HL-60 (cell line): Measurements from ENCODE around the gene AMZ1.
"Not testable (repeated sequence)": the region's sequence is repeated elsewhere in the genome, so short reads cannot be mapped to it uniquely, and the experiment has no call there.

Source experiments
- DNase-seq, 2 experiments: peaks; one replicate each; pipeline ENCODE4 v3.0.0-alpha.2; 2010 to 2020; ENCODE audit warnings: low read depth in 1 of 2, low spot score in 1 of 2
- H3K27ac ChIP-seq: fragments of 250-450 bp; sonication (Bioruptor Pico); replicated peaks from 2 replicates; pipeline ENCODE4 v1.5.1; 2020; ENCODE audit warnings: mild to moderate bottlenecking, moderate library complexity
- H3K27me3 ChIP-seq: fragments of 250-450 bp; sonication (Bioruptor Pico); 2 replicates; pipeline ENCODE4 v1.5.1; 2021; ENCODE audit warnings: mild to moderate bottlenecking, moderate library complexity; ENCODE audit not compliant: insufficient read depth, poor library complexity, severe bottlenecking
- H3K4me3 ChIP-seq: replicated peaks from 2 replicates; pipeline ENCODE4 v1.5.1; 2011; ENCODE audit warnings: mild to moderate bottlenecking, control low read depth, low read length; ENCODE audit not compliant: insufficient read depth
- GABPA ChIP-seq: IDR thresholded peaks from 2 replicates; pipeline ENCODE4 v1.6.1; 2012; ENCODE audit warnings: low read depth
- POLR2AphosphoS5 ChIP-seq: IDR thresholded peaks from 2 replicates; pipeline ENCODE4 v1.6.1; 2012; ENCODE audit warnings: low read depth
- SPI1 ChIP-seq: IDR thresholded peaks from 2 replicates; pipeline ENCODE4 v1.6.1; 2012; ENCODE audit warnings: low read depth, mild to moderate bottlenecking, borderline replicate concordance
- TF ChIP-seq, protein P1 (sequence below): IDR thresholded peaks from one replicate; pipeline ENCODE4 v1.5.1; 2011; ENCODE audit warnings: low read length, control low read depth, inconsistent platforms; ENCODE audit not compliant: insufficient read depth
- TF ChIP-seq, protein P2 (sequence below): IDR thresholded peaks from 2 replicates; pipeline ENCODE4 v1.6.1; 2012; ENCODE audit warnings: low read depth; ENCODE audit not compliant: insufficient replicate concordance

Gene AMZ1

DNA sequence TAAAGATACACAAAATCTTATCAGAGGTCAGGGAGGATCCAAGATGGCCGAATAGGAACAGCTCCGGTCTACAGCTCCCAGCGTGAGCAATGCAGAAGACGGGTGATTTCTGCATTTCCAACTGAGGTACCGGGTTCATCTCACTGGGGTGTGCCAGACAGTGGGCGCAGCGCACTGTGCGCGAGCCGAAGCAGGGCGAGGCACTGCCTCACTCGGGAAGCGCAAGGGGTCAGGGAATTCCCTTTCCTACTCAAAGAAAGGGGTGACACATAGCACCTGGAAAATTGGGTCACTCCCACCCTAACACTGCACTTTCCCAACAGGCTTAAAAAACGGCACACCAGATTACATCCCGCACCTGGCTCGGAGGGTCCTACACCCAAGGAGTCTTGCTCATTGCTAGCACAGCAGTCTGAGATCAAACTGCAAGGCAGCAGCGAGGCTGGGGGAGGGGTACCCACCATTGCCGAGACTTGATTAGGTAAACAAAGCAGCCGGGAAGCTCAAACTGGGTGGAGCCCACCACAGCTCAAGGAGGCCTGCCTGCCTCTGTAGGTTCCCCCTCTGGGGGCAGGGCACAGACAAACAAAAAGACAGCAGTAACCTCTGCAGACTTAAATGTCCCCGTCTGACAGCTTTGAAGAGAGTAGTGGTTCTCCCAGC, 55.7 kb downstream of the AMZ1 start:
- H3K4me3 ChIP-seq, DNase-seq, H3K27ac ChIP-seq, H3K27me3 ChIP-seq: not testable (repeated sequence)

DNA sequence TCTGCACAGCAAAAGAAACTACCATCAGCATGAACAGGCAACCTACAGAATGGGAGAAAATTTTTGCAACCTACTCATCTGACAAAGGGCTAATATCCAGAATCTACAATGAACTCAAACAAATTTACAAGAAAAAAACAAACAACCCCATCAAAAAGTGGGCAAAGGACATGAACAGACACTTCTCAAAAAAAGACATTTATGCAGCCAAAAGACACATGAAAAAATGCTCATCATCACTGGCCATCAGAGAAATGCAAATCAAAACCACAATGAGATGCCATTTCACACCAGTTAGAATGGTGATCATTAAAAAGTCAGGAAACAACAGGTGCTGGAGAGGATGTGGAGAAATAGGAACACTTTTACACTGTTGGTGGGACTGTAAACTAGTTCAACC, 60.7 kb downstream of the AMZ1 start:
- H3K27ac ChIP-seq, DNase-seq, H3K4me3 ChIP-seq, H3K27me3 ChIP-seq: not testable (repeated sequence)

DNA sequence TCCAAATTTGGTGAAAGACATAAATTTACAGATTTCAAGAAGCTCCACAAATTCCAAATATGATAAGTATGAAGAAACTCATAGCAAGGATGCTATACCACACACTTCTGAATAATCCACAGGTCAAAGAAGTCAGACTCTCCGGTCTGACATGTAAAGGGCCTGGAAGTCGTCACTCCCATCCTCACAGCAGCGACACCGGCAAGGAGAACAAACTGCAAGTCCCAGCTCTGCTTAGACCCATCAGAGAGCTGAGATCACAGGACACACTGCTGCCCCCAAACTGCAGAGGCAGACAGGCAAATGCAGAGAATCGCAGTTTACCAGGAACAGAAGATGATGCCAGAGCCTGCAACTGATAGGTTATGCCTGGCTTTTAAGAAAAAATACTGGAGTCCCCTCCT, 62.0 kb downstream of the AMZ1 start:
- H3K27me3 ChIP-seq, result no peaks in the 10 kb centered on the region
- H3K27ac ChIP-seq, result no peak overlapping the region
- H3K4me3 ChIP-seq, result no peak overlapping the region
- TF ChIP-seq POLR2AphosphoS5 (no peak), GABPA (no peak), SPI1 (no peak)
- TF ChIP-seq, protein P1, sequence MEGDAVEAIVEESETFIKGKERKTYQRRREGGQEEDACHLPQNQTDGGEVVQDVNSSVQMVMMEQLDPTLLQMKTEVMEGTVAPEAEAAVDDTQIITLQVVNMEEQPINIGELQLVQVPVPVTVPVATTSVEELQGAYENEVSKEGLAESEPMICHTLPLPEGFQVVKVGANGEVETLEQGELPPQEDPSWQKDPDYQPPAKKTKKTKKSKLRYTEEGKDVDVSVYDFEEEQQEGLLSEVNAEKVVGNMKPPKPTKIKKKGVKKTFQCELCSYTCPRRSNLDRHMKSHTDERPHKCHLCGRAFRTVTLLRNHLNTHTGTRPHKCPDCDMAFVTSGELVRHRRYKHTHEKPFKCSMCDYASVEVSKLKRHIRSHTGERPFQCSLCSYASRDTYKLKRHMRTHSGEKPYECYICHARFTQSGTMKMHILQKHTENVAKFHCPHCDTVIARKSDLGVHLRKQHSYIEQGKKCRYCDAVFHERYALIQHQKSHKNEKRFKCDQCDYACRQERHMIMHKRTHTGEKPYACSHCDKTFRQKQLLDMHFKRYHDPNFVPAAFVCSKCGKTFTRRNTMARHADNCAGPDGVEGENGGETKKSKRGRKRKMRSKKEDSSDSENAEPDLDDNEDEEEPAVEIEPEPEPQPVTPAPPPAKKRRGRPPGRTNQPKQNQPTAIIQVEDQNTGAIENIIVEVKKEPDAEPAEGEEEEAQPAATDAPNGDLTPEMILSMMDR, result no peak
- TF ChIP-seq, protein P2, sequence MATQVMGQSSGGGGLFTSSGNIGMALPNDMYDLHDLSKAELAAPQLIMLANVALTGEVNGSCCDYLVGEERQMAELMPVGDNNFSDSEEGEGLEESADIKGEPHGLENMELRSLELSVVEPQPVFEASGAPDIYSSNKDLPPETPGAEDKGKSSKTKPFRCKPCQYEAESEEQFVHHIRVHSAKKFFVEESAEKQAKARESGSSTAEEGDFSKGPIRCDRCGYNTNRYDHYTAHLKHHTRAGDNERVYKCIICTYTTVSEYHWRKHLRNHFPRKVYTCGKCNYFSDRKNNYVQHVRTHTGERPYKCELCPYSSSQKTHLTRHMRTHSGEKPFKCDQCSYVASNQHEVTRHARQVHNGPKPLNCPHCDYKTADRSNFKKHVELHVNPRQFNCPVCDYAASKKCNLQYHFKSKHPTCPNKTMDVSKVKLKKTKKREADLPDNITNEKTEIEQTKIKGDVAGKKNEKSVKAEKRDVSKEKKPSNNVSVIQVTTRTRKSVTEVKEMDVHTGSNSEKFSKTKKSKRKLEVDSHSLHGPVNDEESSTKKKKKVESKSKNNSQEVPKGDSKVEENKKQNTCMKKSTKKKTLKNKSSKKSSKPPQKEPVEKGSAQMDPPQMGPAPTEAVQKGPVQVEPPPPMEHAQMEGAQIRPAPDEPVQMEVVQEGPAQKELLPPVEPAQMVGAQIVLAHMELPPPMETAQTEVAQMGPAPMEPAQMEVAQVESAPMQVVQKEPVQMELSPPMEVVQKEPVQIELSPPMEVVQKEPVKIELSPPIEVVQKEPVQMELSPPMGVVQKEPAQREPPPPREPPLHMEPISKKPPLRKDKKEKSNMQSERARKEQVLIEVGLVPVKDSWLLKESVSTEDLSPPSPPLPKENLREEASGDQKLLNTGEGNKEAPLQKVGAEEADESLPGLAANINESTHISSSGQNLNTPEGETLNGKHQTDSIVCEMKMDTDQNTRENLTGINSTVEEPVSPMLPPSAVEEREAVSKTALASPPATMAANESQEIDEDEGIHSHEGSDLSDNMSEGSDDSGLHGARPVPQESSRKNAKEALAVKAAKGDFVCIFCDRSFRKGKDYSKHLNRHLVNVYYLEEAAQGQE, result no peak
- no peak for DNase-seq

DNA sequence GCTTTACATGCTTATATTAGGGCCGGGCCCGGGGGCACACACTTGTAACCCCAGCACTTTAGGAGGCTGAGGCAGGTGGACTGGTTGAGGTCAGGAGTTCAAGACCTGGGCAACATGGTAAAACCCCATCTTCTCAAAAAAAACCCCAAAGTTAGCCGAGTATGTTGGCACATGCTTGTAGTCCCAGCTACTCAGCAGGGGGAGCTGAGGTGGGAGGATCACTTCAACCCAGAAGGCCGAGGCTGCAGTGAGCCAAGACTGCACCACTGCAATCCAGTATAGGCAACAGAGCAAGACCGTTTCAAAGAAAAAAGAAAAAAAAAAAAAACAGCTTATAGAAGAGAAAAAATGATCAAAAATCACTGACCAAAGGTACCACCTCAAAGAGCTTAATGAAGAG, 63.1 kb downstream of the AMZ1 start:
- no peak for TF ChIP-seq GABPA
- TF ChIP-seq POLR2AphosphoS5, result no peak
- TF ChIP-seq SPI1, result no peak
- Histone ChIP-seq H3K27ac (no peak overlapping the region), H3K27me3 (no peaks in the 10 kb centered on the region), H3K4me3 (no peak overlapping the region)
- DNase-seq, result no peak

DNA sequence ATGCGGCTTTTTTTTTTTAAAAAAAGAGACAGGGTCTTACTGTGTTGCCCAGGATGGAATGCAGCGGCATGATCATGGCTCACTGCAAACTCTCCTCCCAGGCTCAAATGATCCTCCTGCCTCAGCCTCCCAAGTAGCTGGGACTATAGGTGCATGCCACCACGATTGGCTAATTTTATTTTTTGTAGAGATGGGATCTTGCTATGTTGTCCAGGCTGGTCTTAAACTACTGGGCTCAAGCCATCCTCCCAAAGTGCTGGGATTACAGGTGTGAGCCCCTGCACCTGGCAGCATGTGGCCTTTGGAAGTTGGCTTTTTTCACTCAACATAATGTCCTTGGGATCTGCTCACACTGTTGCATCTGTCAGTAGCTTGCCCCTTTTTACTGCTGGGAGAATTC, 65.1 kb downstream of the AMZ1 start:
- H3K27me3 ChIP-seq, result no peaks in the 10 kb centered on the region
- no peak overlapping the region for H3K4me3 ChIP-seq
- no peak for TF ChIP-seq SPI1
- TF ChIP-seq, protein P2, result no peak
- no peak for TF ChIP-seq GABPA
- TF ChIP-seq, protein P1, result no peak
- TF ChIP-seq POLR2AphosphoS5, result no peak
- no peak for DNase-seq
- no peak overlapping the region for H3K27ac ChIP-seq
